Measurements from ENCODE around the gene FRMD5. TPM values are rescaled to one million over a fixed set of nuclear protein-coding genes. Genes with fewer than 3 reads are reported as not detected.

The FRMD5 gene
- total RNA-seq, 2 donors from 2014 or later: 25.5 to 52.3 TPM

DNA sequence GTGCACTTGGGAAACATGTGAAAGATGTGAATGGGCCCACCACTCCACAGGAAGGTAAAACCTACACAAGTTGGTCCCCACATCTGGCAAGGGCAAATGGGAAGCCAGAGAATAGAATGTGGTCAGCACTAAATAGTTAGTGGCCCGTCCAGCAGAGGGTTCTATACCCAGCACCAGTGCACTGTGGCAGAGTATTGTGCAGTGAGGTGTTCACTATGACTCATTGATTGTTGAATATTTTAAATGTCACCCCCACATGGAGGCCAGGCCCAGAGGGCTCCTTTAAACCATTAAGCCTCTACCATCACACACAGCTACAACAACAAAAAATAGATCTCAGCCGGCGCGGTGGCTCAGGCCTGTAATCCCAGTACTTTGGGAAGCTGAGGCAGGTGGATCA lies 11.7 kb downstream of the FRMD5 start:
- Histone ChIP-seq H3K4me3 (no peak overlapping the region), H3K27me3 (no peaks in the 10 kb centered on the region), H3K9me3 (no peaks in the 10 kb centered on the region), H3K4me1 (peaks cover 0 to 12% of the 10 kb centered on the region in 2 donors), H3K27ac (no peak overlapping the region), H3K36me3 (no peaks in the 10 kb centered on the region)
- no peak for DNase-seq (ENCODE audit: low spot score)
- TF ChIP-seq, protein P1, sequence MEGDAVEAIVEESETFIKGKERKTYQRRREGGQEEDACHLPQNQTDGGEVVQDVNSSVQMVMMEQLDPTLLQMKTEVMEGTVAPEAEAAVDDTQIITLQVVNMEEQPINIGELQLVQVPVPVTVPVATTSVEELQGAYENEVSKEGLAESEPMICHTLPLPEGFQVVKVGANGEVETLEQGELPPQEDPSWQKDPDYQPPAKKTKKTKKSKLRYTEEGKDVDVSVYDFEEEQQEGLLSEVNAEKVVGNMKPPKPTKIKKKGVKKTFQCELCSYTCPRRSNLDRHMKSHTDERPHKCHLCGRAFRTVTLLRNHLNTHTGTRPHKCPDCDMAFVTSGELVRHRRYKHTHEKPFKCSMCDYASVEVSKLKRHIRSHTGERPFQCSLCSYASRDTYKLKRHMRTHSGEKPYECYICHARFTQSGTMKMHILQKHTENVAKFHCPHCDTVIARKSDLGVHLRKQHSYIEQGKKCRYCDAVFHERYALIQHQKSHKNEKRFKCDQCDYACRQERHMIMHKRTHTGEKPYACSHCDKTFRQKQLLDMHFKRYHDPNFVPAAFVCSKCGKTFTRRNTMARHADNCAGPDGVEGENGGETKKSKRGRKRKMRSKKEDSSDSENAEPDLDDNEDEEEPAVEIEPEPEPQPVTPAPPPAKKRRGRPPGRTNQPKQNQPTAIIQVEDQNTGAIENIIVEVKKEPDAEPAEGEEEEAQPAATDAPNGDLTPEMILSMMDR (IDR thresholded peaks at IDR 0.05): no peak

DNA sequence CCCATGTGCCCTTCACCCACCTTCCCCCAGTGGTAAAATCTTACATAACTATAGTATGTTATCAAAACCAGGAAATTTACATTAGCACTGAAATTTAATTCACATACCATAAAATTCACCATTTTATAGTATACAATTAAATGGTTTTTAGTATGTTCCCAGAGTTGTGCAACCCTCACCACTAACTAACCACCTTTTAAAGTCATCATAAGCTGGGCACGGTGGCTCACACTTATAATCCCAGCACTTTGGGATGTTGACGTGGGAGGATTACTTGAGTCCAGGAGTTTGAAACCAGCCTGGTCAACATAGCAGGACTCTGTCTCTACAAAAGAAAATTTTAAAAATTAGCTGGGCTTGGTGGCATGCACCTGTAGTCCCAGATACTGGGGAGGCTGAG lies 13.7 kb downstream of the FRMD5 start:
- TF ChIP-seq, protein P1 (IDR thresholded peaks at IDR 0.05): no peak
- Histone ChIP-seq H3K36me3 (no peaks in the 10 kb centered on the region), H3K4me1 (peaks cover 0 to 3% of the 10 kb centered on the region in 2 donors), H3K27ac (no peak overlapping the region), H3K27me3 (no peaks in the 10 kb centered on the region), H3K9me3 (no peaks in the 10 kb centered on the region), H3K4me3 (no peak overlapping the region)
- DNase-seq (ENCODE audit: low spot score): no peak

DNA sequence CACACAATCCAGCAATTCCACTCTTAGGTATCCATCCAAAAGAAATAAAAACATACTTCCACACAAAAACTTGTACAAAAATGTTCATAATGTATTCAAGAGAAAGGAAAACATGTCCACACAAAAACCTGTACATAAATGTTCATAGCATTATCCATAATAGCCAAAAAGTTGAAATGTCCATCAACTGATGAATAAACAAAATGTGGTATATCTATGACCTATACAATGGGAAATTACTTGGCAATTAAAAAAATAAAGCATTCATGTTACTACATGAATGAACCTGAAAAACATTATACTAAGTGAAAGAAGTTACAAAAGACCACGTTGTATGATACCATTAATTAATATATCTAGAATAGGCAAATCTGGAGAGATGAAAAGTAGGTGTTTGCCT lies 17.9 kb downstream of the FRMD5 start:
- DNase-seq (ENCODE audit: low spot score): no peak
- no peaks in the 10 kb centered on the region for H3K27me3 ChIP-seq
- no peaks in the 10 kb centered on the region for H3K36me3 ChIP-seq
- no peaks in the 10 kb centered on the region for H3K4me1 ChIP-seq
- TF ChIP-seq, protein P1 (IDR thresholded peaks at IDR 0.05): no peak
- no peaks in the 10 kb centered on the region for H3K9me3 ChIP-seq
- no peak overlapping the region for H3K4me3 ChIP-seq
- H3K27ac ChIP-seq: no peak overlapping the region

DNA sequence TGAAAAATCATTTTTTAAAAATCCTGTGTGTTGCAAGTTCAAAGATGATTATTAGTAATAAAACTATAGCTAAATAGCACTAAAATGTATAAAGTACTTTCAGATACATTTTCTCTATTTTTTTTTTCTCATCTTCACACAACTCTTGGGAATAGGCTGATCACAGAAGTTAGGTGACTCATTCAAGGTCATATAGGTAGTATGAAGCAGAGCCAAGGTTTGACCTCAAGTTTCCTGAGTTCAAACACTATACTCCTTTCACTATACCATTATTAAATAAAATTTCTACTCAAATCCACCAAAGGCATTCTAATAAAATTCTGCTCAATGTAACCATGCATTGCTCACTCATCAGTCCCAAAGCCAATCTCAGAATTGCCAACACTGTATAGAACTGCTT lies 21.3 kb downstream of the FRMD5 start:
- H3K36me3 ChIP-seq: no peaks in the 10 kb centered on the region
- TF ChIP-seq, protein P1 (IDR thresholded peaks at IDR 0.05): no peak
- no peaks in the 10 kb centered on the region for H3K9me3 ChIP-seq
- no peaks in the 10 kb centered on the region for H3K27me3 ChIP-seq
- no peaks in the 10 kb centered on the region for H3K4me1 ChIP-seq
- no peak for DNase-seq (ENCODE audit: low spot score)
- no peak overlapping the region for H3K4me3 ChIP-seq
- H3K27ac ChIP-seq: no peak overlapping the region

DNA sequence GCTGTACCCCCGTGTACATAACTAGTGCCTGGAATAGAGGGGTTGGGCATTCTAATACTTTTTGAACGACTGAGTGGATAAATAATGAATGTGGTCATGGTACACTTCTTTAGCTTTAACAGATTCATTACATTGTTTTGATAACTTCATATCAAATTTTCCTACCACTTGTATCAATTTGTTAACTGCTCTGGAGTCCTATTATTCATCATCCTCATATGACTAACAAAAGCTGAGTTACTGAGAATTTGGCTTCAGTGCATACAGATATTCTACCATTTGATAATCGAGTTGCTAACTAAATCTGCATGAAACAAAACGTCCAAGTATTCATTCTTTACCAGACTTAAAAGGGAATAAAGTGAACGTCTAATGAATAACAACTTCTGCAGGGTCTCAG lies 31.7 kb downstream of the FRMD5 start:
- H3K4me1 ChIP-seq: no peaks in the 10 kb centered on the region
- no peaks in the 10 kb centered on the region for H3K9me3 ChIP-seq
- no peaks in the 10 kb centered on the region for H3K27me3 ChIP-seq
- H3K27ac ChIP-seq: no peak overlapping the region
- no peak for DNase-seq (ENCODE audit: low spot score)
- TF ChIP-seq, protein P1 (IDR thresholded peaks at IDR 0.05): no peak
- H3K4me3 ChIP-seq: no peak overlapping the region
- H3K36me3 ChIP-seq: no peaks in the 10 kb centered on the region

DNA sequence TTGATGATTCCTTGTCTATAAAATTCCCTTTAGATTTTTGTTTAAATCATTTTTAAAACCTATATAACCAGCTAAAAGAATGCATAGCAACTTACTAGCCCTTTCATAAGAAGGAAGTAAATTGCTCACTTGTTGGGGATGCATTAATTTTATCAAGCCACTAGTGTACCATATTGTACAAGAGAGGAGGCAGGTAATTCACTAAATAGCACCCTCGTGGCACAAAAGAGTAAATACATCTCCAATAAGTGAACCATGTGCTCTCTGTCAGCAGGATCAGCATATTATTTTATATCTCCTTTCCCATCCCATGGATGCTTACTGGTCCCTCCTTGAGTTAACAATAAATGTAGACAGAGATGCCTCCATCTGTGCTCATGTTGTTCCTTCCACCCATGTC lies 34.3 kb downstream of the FRMD5 start:
- Histone ChIP-seq H3K4me1 (no peaks in the 10 kb centered on the region), H3K27me3 (no peaks in the 10 kb centered on the region), H3K27ac (no peak overlapping the region), H3K9me3 (no peaks in the 10 kb centered on the region), H3K4me3 (no peak overlapping the region), H3K36me3 (no peaks in the 10 kb centered on the region)
- no peak for DNase-seq (ENCODE audit: low spot score)
- TF ChIP-seq, protein P1 (IDR thresholded peaks at IDR 0.05): no peak

Data from right atrium auricular region (tissue), 2 donors.